Measurements from ENCODE around the gene ANKRD35.

GRCh38 chr1:145826030-145826429 is 59.6 kb downstream of the ANKRD35 start:
- TF ChIP-seq, protein P1, sequence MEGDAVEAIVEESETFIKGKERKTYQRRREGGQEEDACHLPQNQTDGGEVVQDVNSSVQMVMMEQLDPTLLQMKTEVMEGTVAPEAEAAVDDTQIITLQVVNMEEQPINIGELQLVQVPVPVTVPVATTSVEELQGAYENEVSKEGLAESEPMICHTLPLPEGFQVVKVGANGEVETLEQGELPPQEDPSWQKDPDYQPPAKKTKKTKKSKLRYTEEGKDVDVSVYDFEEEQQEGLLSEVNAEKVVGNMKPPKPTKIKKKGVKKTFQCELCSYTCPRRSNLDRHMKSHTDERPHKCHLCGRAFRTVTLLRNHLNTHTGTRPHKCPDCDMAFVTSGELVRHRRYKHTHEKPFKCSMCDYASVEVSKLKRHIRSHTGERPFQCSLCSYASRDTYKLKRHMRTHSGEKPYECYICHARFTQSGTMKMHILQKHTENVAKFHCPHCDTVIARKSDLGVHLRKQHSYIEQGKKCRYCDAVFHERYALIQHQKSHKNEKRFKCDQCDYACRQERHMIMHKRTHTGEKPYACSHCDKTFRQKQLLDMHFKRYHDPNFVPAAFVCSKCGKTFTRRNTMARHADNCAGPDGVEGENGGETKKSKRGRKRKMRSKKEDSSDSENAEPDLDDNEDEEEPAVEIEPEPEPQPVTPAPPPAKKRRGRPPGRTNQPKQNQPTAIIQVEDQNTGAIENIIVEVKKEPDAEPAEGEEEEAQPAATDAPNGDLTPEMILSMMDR (IDR thresholded peaks at IDR 0.05 in 2 of 3, conservative IDR thresholded peaks at IDR 0.05 in 1 of 3; ENCODE audit: borderline replicate concordance in 1 of 3, insufficient read depth in 1 of 3, low read depth in 2 of 3, low read length in 2 of 3), result 0 out of 6 replicates have a peak, but pooled peaks of 1 of the 3 experiments have one; percentile 21
- no peak for TF ChIP-seq CEBPB (IDR thresholded peaks at IDR 0.05; ENCODE audit: low read depth)
- no peak for TF ChIP-seq CBX3 (IDR thresholded peaks at IDR 0.05; ENCODE audit: low read depth)
- TF ChIP-seq REST (IDR thresholded peaks at IDR 0.05; ENCODE audit: low read depth), result no peak

Measured in HCT116 (cell line).